ENCODE data around the gene RAB4A. TPM values are rescaled to one million over a fixed set of nuclear protein-coding genes. Genes with fewer than 3 reads are reported as not detected.
A peak's percentile ranks its signal among the peaks of the same experiment; 100 is the strongest.

Gene RAB4A
- total and polyA plus RNA-seq, 9 of the 15 experiments (the other 6 are each of a cell fraction or from before 2014, with no cell fraction given): 8.3 to 61.0 (median 26.7) TPM

DNA sequence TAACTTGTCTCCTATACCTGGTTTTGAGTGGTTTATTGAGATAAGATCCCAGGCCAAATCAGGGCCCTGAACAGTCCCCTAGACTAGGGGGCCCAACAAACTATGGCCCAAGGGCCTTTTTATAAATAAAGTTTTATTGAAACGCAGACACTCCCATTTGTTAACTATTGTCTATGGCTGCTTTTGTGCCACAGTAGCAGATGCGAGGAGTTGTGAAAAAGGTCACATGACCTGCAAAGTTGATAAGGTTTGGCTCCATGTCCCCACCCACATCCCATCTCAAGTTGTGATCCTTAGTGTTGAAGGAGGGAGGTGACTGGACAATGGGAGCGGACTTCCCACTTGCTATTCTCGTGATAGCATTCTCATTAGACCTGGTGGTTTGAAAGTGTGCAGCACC, 29.5 kb upstream of the RAB4A start (continued):
- TF ChIP-seq, protein P1, sequence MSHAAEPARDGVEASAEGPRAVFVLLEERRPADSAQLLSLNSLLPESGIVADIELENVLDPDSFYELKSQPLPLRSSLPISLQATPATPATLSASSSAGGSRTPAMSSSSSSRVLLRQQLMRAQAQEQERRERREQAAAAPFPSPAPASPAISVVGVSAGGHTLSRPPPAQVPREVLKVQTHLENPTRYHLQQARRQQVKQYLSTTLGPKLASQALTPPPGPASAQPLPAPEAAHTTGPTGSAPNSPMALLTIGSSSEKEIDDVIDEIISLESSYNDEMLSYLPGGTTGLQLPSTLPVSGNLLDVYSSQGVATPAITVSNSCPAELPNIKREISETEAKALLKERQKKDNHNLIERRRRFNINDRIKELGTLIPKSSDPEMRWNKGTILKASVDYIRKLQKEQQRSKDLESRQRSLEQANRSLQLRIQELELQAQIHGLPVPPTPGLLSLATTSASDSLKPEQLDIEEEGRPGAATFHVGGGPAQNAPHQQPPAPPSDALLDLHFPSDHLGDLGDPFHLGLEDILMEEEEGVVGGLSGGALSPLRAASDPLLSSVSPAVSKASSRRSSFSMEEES (CRISPR knock-in tag; IDR thresholded peaks at IDR 0.05): peak; percentile 90
- TF ChIP-seq, protein P2, sequence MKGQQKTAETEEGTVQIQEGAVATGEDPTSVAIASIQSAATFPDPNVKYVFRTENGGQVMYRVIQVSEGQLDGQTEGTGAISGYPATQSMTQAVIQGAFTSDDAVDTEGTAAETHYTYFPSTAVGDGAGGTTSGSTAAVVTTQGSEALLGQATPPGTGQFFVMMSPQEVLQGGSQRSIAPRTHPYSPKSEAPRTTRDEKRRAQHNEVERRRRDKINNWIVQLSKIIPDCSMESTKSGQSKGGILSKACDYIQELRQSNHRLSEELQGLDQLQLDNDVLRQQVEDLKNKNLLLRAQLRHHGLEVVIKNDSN (CRISPR knock-in tag; IDR thresholded peaks at IDR 0.05): peak; percentile 50
- TF ChIP-seq ZNF197 (CRISPR knock-in tag; IDR thresholded peaks at IDR 0.05; ENCODE audit: low read depth) (no peak), NCOA1 (IDR thresholded peaks at IDR 0.05; ENCODE audit: low read depth) (no peak), ZNF282 (CRISPR knock-in tag; IDR thresholded peaks at IDR 0.05) (no peak)
- TF ChIP-seq, protein P3, sequence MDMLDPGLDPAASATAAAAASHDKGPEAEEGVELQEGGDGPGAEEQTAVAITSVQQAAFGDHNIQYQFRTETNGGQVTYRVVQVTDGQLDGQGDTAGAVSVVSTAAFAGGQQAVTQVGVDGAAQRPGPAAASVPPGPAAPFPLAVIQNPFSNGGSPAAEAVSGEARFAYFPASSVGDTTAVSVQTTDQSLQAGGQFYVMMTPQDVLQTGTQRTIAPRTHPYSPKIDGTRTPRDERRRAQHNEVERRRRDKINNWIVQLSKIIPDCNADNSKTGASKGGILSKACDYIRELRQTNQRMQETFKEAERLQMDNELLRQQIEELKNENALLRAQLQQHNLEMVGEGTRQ (CRISPR knock-in tag; IDR thresholded peaks at IDR 0.05): peak; percentile 51

DNA sequence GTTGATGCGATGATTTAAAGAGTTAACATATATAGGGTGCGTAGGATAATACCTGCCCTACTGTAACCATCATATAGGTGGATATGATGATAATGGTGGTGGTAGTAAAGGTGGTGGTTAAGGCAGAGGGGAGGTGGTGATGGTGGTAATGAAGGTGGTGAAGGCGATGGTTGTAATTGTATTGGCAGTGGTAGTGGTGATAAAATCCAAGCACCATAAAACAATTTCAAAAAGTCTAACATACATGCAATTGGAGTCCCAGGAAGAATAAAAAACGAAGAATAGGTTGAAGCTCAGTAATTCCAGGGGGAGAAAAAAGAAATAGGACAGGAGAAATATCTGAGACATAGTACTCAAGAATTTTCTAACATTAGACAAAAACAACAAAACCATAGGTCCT, 27.3 kb upstream of the RAB4A start:
- Histone ChIP-seq H3K27me3 (ENCODE audit: control insufficient read depth in 2 of 2, insufficient read depth in 2 of 2, low read length in 2 of 2) (peaks cover 12 to 17% of the 10 kb centered on the region in 2 experiments; a peak in 4 of 5 replicates), H3K27ac (ENCODE audit: extremely low read depth, low read depth, low read length) (no peak overlapping the region), H2AFZ (ENCODE audit: low read depth, low read length) (no peak overlapping the region), H3K4me3 (no peak overlapping the region), H3K4me1 (replicated peaks in 1 of 2; ENCODE audit: control insufficient read depth in 2 of 2, insufficient read depth in 2 of 2, low read length in 2 of 2) (no peaks in the 10 kb centered on the region), H4K20me1 (replicated peaks; ENCODE audit: control insufficient read depth, insufficient read depth, low read length) (no peaks in the 10 kb centered on the region), H3K79me2 (ENCODE audit: control insufficient read depth, insufficient read depth, low read length) (no peaks in the 10 kb centered on the region), H3K36me3 (ENCODE audit: control insufficient read depth, insufficient read depth, low read length) (no peaks in the 10 kb centered on the region), H3K9me3 (replicated peaks; ENCODE audit: control insufficient read depth, insufficient read depth, low read depth, low read length) (no peaks in the 10 kb centered on the region), H3K9me1 (ENCODE audit: control insufficient read depth, insufficient read depth, low read length) (no peaks in the 10 kb centered on the region), H3K9ac (ENCODE audit: insufficient read depth in 1 of 2, low read depth in 2 of 2, low read length in 2 of 2) (no peak overlapping the region), H3K4me2 (ENCODE audit: insufficient read depth, low read length) (no peak overlapping the region)
- DNase-seq (ENCODE audit: extremely low read depth in 1 of 4, low spot score in 3 of 4) (no peak), ATAC-seq (no peak), FAIRE-seq (no peak)
- intact Hi-C loops (cut with micrococcal nuclease): no loop called here
- in situ Hi-C loops (cut with MboI): no loop called here
- CTCF ChIA-PET (ENCODE audit: low intra/inter-chr PET ratio): no interaction called here
- no TSS peak for BruUV-seq (replicated peaks)
- POLR2A ChIA-PET: no interaction called here
- 2% methylated on average over 4 of the region's 4 CpGs for WGBS (ENCODE audit: insufficient coverage, low coverage, missing lambda C conversion rate)
- TF ChIP-seq CREM (IDR thresholded peaks at IDR 0.05; ENCODE audit: low read depth) (no peak), KLF6 (CRISPR knock-in tag; IDR thresholded peaks at IDR 0.05; ENCODE audit: borderline replicate concordance) (no peak), MCM7 (IDR thresholded peaks at IDR 0.05) (no peak), ZNF696 (CRISPR knock-in tag; conservative IDR thresholded peaks at IDR 0.05) (no peak), NFIC (IDR thresholded peaks at IDR 0.05) (no peak)
- TF ChIP-seq, protein P4, sequence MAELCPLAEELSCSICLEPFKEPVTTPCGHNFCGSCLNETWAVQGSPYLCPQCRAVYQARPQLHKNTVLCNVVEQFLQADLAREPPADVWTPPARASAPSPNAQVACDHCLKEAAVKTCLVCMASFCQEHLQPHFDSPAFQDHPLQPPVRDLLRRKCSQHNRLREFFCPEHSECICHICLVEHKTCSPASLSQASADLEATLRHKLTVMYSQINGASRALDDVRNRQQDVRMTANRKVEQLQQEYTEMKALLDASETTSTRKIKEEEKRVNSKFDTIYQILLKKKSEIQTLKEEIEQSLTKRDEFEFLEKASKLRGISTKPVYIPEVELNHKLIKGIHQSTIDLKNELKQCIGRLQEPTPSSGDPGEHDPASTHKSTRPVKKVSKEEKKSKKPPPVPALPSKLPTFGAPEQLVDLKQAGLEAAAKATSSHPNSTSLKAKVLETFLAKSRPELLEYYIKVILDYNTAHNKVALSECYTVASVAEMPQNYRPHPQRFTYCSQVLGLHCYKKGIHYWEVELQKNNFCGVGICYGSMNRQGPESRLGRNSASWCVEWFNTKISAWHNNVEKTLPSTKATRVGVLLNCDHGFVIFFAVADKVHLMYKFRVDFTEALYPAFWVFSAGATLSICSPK (IDR thresholded peaks at IDR 0.05; ENCODE audit: borderline replicate concordance): no peak
- TF ChIP-seq, protein P5, sequence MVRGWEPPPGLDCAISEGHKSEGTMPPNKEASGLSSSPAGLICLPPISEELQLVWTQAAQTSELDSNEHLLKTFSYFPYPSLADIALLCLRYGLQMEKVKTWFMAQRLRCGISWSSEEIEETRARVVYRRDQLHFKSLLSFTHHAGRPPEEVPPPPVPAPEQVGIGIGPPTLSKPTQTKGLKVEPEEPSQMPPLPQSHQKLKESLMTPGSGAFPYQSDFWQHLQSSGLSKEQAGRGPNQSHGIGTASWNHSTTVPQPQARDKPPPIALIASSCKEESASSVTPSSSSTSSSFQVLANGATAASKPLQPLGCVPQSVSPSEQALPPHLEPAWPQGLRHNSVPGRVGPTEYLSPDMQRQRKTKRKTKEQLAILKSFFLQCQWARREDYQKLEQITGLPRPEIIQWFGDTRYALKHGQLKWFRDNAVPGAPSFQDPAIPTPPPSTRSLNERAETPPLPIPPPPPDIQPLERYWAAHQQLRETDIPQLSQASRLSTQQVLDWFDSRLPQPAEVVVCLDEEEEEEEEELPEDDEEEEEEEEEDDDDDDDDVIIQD (CRISPR knock-in tag; IDR thresholded peaks at IDR 0.05): no peak
- TF ChIP-seq, protein P6, sequence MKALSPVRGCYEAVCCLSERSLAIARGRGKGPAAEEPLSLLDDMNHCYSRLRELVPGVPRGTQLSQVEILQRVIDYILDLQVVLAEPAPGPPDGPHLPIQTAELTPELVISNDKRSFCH (CRISPR knock-in tag; IDR thresholded peaks at IDR 0.05): no peak
- TF ChIP-seq, protein P6 (tag; IDR thresholded peaks at IDR 0.05): no peak
